Kidney (tissue), 14 donors: Measurements from ENCODE around the gene WAS. TPM values are rescaled to one million over a fixed set of nuclear protein-coding genes. Genes with fewer than 3 reads are reported as not detected.
"Not testable (repeated sequence)": the region's sequence is repeated elsewhere in the genome, so short reads cannot be mapped to it uniquely, and the experiment has no call there.

Experiments used
- DNase-seq, 5 donors: peaks; one replicate each; pipeline ENCODE4 v3.0.0-alpha.2; 2013 to 2020
- FAIRE-seq: peaks from 2 replicates; lab custom pipeline; 2012; peaks lifted over from hg19 to GRCh38; lab: Jason Lieb, UNC
- H3K27ac ChIP-seq, 2 donors: one replicate each; pipeline ENCODE4 v1.7.0; 2013; ENCODE audit warnings: low read depth in 2 of 2, low read length in 2 of 2, inconsistent platforms in 1 of 2
- H3K27me3 ChIP-seq: one replicate; pipeline ENCODE4 v1.7.1; 2013; ENCODE audit warnings: low read length, inconsistent platforms; ENCODE audit not compliant: control insufficient read depth, insufficient read depth
- H3K36me3 ChIP-seq, 3 donors: one replicate each; pipeline versions ENCODE4 v1.7.0 to v1.7.1; 2013; ENCODE audit warnings: low read length in 3 of 3, control low read depth in 1 of 3, inconsistent platforms in 1 of 3; ENCODE audit not compliant: insufficient read depth in 3 of 3, control insufficient read depth in 2 of 3
- H3K4me1 ChIP-seq, 3 donors: one replicate each; pipeline versions ENCODE4 v1.7.0 to v1.7.1; 2013; ENCODE audit warnings: low read length in 3 of 3, inconsistent platforms in 1 of 3, low read depth in 1 of 3; ENCODE audit not compliant: control insufficient read depth in 2 of 3, insufficient read depth in 2 of 3
- H3K4me3 ChIP-seq, 3 donors: one replicate each; pipeline versions ENCODE4 v1.7.0 to v1.8.1; 2013; ENCODE audit warnings: low read length in 3 of 3, control low read depth in 1 of 3, inconsistent platforms in 1 of 3
- H3K9ac ChIP-seq, 3 donors: one replicate each; pipeline versions ENCODE4 v1.7.0 to v1.7.1; 2013; ENCODE audit warnings: low read length in 3 of 3, control low read depth in 1 of 3, inconsistent platforms in 1 of 3
- H3K9me3 ChIP-seq, 3 donors: one replicate each; pipeline versions ENCODE4 v1.7.0 to v1.7.1; 2013; ENCODE audit warnings: low read length in 3 of 3, control low read depth in 1 of 3, inconsistent platforms in 1 of 3; ENCODE audit not compliant: control insufficient read depth in 2 of 3, insufficient read depth in 1 of 3
- CTCF ChIP-seq: IDR thresholded peaks from 3 replicates; pipeline ENCODE4 v1.5.1; 2012; ENCODE audit warnings: mild to moderate bottlenecking, moderate library complexity, borderline replicate concordance; ENCODE audit not compliant: insufficient read depth; ENCODE audit errors: extremely low read depth
- intact Hi-C: fragments of 100-400 bp; cut with DNase I; formaldehyde crosslinking; loops from one replicate; pipeline ENCODE4 v1.11.1; 2022
- polyA plus RNA-seq: library from polyadenylated mRNA; stranded (reverse); fragments of 350-450 nt; fragmentation: Illumina TruSeq; extraction: RNeasy Lipid Tissue Mini Kit (QIAGEN cat#74804); gene quantifications from one replicate; pipeline ENCODE4 v1.2.3, GENCODE V29; 2014; ENCODE audit warnings: low read depth, low replicate concordance; ENCODE audit not compliant: insufficient read depth
- total RNA-seq: library from RNA; stranded (reverse); fragmentation: NEBNext Ultra II Directional; extraction: Animal tissue kit (Norgen Biotek cat#: 25700); gene quantifications from one replicate; pipeline ENCODE4 v1.2.1, GENCODE V29; 2021
- donor health status: control.
- donor health status: control.
- donor health status: control.
- donor health status: control.
- donor health status: control.
- donor health status: DM: yes; HTN: yes; CAD: no.
- donor health status: Normal renal cell carcinoma (clear cell type).

WAS gene
- total and polyA plus RNA-seq, 2 donors from 2014 or later = 2.2 to 14.2 TPM

- no peaks in the 10 kb centered on the region for H3K36me3 ChIP-seq
- no peak for FAIRE-seq
- H3K9me3 ChIP-seq = no peaks in the 10 kb centered on the region
- H3K4me3 ChIP-seq = no peak overlapping the region
- H3K27ac ChIP-seq = no peak overlapping the region
- H3K4me1 ChIP-seq = no peaks in the 10 kb centered on the region
- H3K27me3 ChIP-seq = no peaks in the 10 kb centered on the region
- no peak for TF ChIP-seq CTCF
- intact Hi-C loops = no loop called here
- H3K9ac ChIP-seq = no peak overlapping the region
- no peak for DNase-seq
Measured at GRCh38 chrX:48689208-48689920, 5.8 kb downstream of the WAS start.

- H3K9ac ChIP-seq, H3K27ac ChIP-seq, FAIRE-seq, H3K4me3 ChIP-seq, intact Hi-C loops, H3K36me3 ChIP-seq, DNase-seq, H3K9me3 ChIP-seq, H3K4me1 ChIP-seq, H3K27me3 ChIP-seq: not testable (repeated sequence)
Measured at GRCh38 chrX:48691746-48692145, 8.1 kb downstream of the WAS start.

- H3K9ac ChIP-seq = peak overlapping the region in 1 of 3 donors; percentile 88
- no peaks in the 10 kb centered on the region for H3K9me3 ChIP-seq
- intact Hi-C loops = no loop called here
- no peaks in the 10 kb centered on the region for H3K36me3 ChIP-seq
- DNase-seq (peak in 1 of 5 donors; percentile 14), FAIRE-seq (no peak)
- H3K27me3 ChIP-seq = no peaks in the 10 kb centered on the region
- H3K4me1 ChIP-seq = peaks cover 0 to 8% (median 0%) of the 10 kb centered on the region in 3 donors
- H3K4me3 ChIP-seq = peak overlapping the region in 1 of 3 donors; percentile 79
- H3K27ac ChIP-seq = no peak overlapping the region
- TF ChIP-seq CTCF = no peak
Measured at GRCh38 chrX:48694776-48695533, 11.4 kb downstream of the WAS start.

GRCh38 chrX:48695534-48695896 lies 11.9 kb downstream of the WAS start:
- intact Hi-C loops = no loop called here
- no peak for TF ChIP-seq CTCF
- Histone ChIP-seq H3K9me3 (no peaks in the 10 kb centered on the region), H3K9ac (peak overlapping the region in 2 of 3 donors; percentile 80 to 88), H3K4me1 (peaks cover 0 to 8% (median 0%) of the 10 kb centered on the region in 3 donors), H3K27me3 (no peaks in the 10 kb centered on the region), H3K27ac (no peak overlapping the region), H3K36me3 (no peaks in the 10 kb centered on the region), H3K4me3 (peak overlapping the region; percentile 69 to 82 (median 79))
- FAIRE-seq = no peak
- DNase-seq = no peak
